NCI-H1436 (cell line): ENCODE data around the gene KANSL1L.
"Not testable (repeated sequence)": the region's sequence is repeated elsewhere in the genome, so short reads cannot be mapped to it uniquely, and the experiment has no call there.

Experiments
- DNase-seq: peaks from one replicate; lab custom pipeline; 2025; lab: John Stamatoyannopoulos, UW

Gene KANSL1L

GRCh38 chr2:210179351-210179990 is 8.3 kb upstream of the KANSL1L start:
- DNase-seq: no peak

DNA sequence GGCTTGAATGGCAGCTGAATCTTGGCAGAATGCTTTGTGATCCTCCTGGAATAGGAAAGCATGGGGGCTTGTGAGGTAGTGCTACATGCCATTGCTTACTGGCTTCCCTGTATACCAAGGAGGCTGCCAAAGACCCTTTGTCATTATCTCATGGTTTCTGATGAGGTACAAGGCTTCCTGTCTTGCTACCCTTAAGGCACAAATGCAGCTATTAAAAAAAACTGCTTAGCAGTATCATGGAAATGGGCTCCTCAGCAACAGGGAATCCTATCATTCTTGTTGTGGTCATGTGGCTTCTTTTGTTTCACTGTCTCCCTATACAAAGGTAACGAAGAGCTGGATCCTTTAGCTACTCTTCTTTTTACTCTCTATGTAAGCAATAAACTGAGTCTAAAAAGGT is 6.6 kb upstream of the KANSL1L start:
- no peak for DNase-seq

DNA sequence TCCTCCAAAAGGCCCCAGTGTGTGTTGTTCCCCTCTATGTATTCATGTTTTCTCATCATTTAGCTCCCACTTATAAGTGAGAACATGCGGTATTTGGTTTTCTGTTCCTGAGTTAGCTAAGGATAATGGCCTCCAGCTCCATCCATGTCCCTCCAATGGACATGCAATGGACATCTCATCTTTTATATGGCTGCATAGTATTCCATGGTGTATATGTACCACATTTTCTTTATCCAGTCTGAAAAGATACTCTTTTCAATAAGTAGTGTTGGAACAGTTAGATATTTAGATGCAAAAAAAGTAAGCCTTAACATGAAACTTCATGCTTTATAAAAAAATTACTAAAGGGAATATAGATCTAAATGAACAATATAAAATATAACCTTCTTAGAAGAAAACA is 5.9 kb upstream of the KANSL1L start:
- not testable (repeated sequence) for DNase-seq

DNA sequence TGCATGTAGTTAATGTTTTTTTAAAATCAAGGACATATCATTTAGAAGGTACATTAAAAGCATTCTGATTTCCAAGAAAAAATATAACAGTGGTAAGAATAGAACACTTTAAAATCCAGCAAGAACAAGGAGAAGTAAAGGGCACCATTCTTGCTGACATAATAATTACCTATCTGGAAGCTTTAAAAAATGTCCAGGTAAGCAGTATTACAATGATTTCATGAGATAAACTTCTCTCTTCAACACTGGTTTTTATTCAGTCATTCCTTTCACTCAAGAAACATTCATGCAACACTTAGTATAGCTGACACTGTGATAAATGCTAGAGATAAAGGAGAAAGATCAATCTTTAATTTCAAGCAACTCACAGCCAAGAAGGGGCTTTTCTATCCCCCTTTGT is 2.9 kb upstream of the KANSL1L start:
- no peak for DNase-seq

DNA sequence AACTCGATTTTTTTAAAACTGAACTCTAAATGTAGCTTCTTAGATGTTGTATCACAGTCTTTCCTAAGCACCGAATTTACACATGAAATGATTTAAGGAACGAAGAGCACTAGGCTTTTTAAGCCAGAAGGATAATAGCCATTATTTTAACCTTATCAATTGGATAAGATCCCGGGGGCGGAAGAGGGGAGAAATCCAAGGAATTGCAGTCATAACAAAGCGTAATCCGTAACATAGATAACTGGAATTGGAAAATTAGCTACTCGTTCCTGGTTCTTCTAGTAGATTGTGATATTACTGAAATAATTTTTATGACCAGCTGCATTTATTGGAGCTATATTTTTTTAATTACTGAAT is 988 bp upstream of the KANSL1L start:
- no peak for DNase-seq

GRCh38 chr2:210170446-210171303 is 534 bp downstream of the KANSL1L start:
- DNase-seq: peak; percentile 92

DNA sequence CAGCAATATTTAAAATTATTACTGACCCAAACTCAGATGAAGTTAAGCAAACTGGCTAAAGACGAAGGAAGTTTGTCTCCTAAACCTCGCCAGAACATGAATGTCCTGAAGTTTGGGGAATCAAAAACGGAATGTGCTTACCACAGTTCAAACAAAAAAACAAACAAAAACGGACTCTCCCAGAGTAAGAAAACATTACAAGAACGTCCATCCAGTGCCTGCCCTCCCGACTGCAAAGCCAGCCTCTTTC is 1.1 kb downstream of the KANSL1L start:
- DNase-seq: no peak

DNA sequence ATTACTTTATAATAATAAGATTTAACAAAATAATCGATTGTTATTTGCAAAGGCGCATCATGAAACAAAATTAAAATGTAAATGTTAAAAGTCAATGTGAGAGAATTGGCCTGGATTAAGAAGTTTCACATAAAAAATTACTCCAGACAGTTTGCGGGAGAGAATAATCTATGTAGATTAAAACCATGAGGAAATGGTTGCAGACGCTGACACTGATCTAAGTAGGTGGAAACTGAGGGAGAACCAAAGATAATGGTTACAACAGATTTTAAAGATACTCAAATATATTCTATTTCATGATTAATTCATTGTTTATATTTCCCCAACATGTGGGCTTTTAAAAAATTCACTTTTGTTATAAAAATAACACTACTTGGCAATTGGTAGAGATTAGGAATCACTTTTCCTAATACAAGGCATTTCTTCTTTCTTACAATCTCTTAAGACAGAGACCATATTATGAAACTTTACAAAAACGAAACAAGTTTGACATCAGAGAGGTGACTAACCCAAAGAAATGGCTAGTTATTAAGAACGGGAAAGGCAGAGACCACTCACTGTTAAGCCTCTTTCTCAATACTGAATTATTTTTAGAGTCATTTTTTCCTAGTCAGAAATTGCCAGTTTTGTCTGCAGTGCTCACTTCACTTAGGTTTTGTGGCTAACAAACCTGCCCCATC is 1.6 kb downstream of the KANSL1L start:
- no peak for DNase-seq

GRCh38 chr2:210167227-210167626 is 4.0 kb downstream of the KANSL1L start:
- no peak for DNase-seq

GRCh38 chr2:210162466-210163124 is 8.6 kb downstream of the KANSL1L start:
- DNase-seq: no peak

- DNase-seq: no peak
Measured at GRCh38 chr2:210159059-210159458, 12.2 kb downstream of the KANSL1L start.

- DNase-seq: no peak
Measured at GRCh38 chr2:210158236-210158635, 13.0 kb downstream of the KANSL1L start.

- no peak for DNase-seq
Measured at GRCh38 chr2:210157526-210157925, 13.7 kb downstream of the KANSL1L start.

GRCh38 chr2:210147614-210148013 is 23.6 kb downstream of the KANSL1L start:
- no peak for DNase-seq

- no peak for DNase-seq
Measured at GRCh38 chr2:210132239-210132638, 39.0 kb downstream of the KANSL1L start.

GRCh38 chr2:210128961-210129360 is 42.2 kb downstream of the KANSL1L start:
- peak; percentile 65 for DNase-seq

DNA sequence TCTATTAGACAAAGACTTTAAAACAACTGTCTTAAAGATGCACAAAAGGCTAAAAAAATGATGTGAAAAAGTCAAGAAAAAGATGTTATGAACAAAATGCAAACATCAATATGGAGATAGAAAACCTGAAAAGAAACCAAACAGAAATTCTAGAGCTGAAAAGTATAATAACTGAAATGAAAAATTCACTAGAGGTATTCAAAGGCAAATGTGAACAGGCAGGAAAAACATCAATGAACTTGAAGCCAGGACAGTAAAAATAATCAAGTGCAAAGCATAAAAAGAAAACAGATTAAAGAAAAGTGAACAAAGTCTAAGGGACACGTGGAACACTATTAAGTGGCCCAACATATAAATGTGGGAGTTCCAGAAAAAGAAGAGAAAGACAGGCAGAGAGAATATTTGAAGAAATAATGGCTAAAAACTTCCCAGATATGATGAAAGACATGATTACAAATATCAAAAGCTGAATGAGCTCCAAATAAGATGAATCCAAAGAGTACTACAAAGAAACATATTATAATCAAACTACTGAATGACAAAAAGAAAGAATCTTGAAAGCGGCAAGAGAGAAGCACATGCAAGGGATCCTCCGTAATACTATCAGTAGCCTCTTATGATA is 57.5 kb downstream of the KANSL1L start:
- no peak for DNase-seq

GRCh38 chr2:210112871-210113270 is 58.3 kb downstream of the KANSL1L start:
- DNase-seq: no peak

DNA sequence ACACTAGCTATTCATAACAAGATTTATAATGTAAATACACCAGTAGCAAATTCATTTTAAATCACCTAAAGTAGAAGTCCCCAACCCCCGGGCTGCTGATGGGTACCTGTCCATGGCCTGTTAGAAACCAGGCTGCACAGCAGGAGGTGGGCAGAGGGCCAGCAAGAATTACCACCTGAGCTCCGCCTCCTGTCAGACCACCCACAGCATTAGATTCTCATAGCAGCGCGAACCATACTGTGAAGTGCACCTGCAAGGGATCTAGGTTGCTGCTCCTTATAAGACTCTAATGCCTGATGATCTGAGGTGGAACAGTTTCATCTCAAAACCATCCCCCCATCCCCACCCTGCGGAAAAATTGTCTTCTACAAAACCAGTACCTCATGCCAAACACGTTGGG is 71.3 kb downstream of the KANSL1L start:
- no peak for DNase-seq

- DNase-seq: no peak
Measured at GRCh38 chr2:210094787-210095186, 76.4 kb downstream of the KANSL1L start.

- DNase-seq: no peak
Measured at GRCh38 chr2:210092791-210093190, 78.4 kb downstream of the KANSL1L start.

DNA sequence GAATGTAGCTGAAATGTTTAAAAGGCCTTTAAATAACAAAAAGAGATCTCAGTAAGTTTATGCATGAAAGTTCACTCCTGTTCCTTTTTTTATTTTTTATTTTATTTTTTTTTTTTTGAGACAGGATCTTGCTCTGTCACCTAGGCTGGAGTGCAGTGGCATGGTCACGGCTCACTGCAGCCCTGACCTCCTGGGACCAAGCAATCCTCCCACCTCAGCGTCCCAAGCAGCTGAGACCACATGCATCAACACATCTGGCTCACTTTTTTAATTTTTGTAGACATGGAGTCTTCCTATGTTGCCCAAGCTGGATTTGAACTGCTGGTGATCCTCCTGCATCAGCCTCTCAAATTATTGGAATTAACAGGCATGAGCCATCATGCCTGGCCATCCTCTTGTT is 84.3 kb downstream of the KANSL1L start:
- no peak for DNase-seq
